ACC112 (cell line): ENCODE data around the gene MTERF1.

Experiments
- H2AFZ ChIP-seq: fragments of 200-600 bp; sonication (generic); one replicate; pipeline ENCODE4 v1.6.0; 2017; ENCODE audit warnings: antibody characterized with exemption, low read length; ENCODE audit not compliant: unreplicated experiment
- H3K27ac ChIP-seq: fragments of 200-600 bp; sonication (generic); 2 replicates; pipeline ENCODE4 v1.5.1; 2014; ENCODE audit warnings: low read depth, mild to moderate bottlenecking, antibody characterized with exemption, low read length, moderate library complexity
- H3K27me3 ChIP-seq: fragments of 200-600 bp; sonication (generic); 2 replicates; pipeline ENCODE4 v1.6.1; 2014; ENCODE audit warnings: mild to moderate bottlenecking, antibody characterized with exemption, low read length, moderate library complexity, mixed read lengths; ENCODE audit not compliant: insufficient read depth
- H3K36me3 ChIP-seq: fragments of 200-600 bp; sonication (generic); 2 replicates; pipeline ENCODE4 v1.6.1; 2016; ENCODE audit warnings: mild to moderate bottlenecking, antibody characterized with exemption, low read length, moderate library complexity, mixed read lengths; ENCODE audit not compliant: insufficient read depth
- H3K4me1 ChIP-seq: fragments of 200-600 bp; sonication (generic); one replicate; pipeline ENCODE4 v1.6.1; 2016; ENCODE audit warnings: low read length, mixed read lengths; ENCODE audit not compliant: insufficient read depth, unreplicated experiment, control insufficient read depth
- H3K4me3 ChIP-seq: fragments of 200-600 bp; sonication (generic); 2 replicates; pipeline ENCODE4 v1.5.1; 2014; ENCODE audit warnings: mild to moderate bottlenecking, low read depth, low read length
- H3K79me2 ChIP-seq: fragments of 200-600 bp; sonication (generic); one replicate; pipeline ENCODE4 v1.6.0; 2016; ENCODE audit warnings: low read length; ENCODE audit not compliant: control insufficient read depth, unreplicated experiment, insufficient read depth

MTERF1 gene

DNA sequence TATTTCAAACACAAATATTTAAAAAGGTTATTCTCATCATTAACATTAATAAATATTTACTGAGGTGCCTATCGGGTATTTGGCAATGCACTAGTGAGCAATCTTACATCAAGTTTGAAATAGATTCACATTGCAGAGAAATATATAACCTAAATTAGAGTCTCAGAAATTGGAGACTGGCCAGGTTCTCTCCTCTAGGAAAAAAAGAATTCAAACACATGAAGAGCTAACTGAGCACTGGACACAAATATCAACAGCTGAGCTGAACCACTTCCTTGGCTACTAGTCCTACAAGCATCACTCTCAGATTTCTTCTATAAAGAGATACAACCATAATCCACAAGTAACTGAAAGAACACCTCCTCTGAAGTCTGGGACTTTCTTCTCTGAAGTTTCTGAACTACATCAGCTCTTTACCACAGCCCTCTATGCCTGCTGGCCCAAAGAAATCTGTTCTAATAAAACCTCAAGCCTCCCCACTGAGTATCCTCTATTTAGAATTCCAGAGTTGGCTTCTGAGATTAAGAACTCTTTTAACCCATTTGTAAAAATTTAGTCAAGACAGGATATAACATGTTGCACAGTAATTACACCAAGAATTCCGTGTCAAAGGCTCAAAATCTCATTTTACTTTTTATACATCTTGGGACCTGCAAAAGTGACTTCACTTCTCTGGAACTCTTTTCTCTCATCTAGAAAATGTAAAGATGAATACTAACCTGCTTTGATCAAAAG is 45.2 kb downstream of the MTERF1 start:
- no peaks in the 10 kb centered on the region for H3K79me2 ChIP-seq
- no peaks in the 10 kb centered on the region for H3K27me3 ChIP-seq
- H3K36me3 ChIP-seq, result no peaks in the 10 kb centered on the region
- no peak overlapping the region for H3K27ac ChIP-seq
- no peak overlapping the region for H3K4me3 ChIP-seq
- H3K4me1 ChIP-seq, result no peaks in the 10 kb centered on the region
- no peak overlapping the region for H2AFZ ChIP-seq

DNA sequence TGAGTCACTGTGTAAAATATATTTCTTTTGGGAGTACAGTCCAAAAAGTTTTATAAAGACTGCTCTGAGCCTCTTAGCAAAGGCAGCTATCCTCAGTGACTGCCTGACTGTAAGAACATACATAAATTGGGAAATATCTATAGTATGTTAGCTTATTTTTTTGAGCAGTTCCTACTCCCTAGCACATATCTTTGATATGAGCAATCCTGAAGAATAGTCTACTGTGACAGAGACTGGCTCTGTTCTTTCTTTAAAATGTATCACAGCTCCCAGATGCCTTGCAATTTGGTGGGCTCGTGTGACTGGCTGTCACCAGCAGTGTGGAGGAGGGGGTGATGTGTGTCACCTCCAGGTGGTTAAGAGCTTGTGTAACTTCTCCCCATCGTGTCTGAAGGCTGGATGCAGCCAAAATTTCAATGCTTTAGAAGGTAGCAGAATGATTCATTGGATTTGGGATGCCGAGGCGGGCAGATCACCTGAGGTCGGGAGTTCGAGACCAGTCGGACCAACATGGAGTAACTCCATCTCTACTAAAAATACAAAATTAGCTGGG is 47.9 kb downstream of the MTERF1 start:
- Histone ChIP-seq H3K79me2 (no peaks in the 10 kb centered on the region), H3K27ac (no peak overlapping the region), H3K4me3 (no peak overlapping the region), H3K27me3 (no peaks in the 10 kb centered on the region), H3K4me1 (no peaks in the 10 kb centered on the region), H2AFZ (no peak overlapping the region), H3K36me3 (no peaks in the 10 kb centered on the region)

DNA sequence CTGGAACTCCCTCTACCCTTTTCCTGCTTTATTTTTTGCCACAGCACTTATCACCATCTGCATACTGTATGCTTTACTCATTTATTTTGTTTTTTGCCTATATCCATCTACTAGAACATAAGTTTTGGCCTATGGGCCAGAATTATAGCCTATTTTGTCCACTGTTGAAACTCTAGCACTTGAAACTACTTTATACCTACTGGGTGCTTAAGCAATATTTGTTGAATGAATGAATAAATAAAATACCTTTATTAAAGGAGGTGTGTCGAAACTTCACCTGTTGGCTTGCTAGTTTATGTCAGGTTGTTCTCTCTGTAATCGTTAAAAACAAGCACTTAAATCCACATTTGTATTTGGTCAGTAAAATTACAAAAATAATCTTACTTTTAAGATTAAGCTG is 53.3 kb downstream of the MTERF1 start:
- Histone ChIP-seq H3K27ac (no peak overlapping the region), H3K27me3 (no peaks in the 10 kb centered on the region)

DNA sequence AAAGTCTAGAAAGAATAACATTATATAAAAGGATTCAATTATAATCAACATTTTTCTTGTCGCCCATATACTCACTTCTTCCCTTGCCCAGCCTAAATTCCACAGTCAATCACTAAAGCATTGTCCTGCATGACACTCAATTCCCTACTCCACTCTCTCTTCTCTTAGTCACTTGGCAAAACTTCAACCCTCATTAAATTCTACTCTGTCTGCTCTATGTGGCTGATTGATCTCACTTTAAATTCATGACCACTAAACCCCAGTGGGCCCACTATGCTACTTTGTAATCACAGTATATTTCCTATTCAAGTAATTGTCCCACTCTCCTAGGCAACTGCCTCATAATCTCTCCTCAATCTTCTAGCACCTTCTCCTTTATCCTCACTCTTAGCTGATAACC is 54.1 kb downstream of the MTERF1 start:
- no peaks in the 10 kb centered on the region for H3K79me2 ChIP-seq
- no peaks in the 10 kb centered on the region for H3K4me1 ChIP-seq
- no peaks in the 10 kb centered on the region for H3K27me3 ChIP-seq
- H3K27ac ChIP-seq, result no peak overlapping the region
- H2AFZ ChIP-seq, result no peak overlapping the region
- H3K36me3 ChIP-seq, result 0 out of 2 replicates have a peak, but pooled peaks cover 4% of the 10 kb centered on the region
- no peak overlapping the region for H3K4me3 ChIP-seq

More for the DNA sequence above, 53.3 kb downstream of the MTERF1 start:
- Histone ChIP-seq H2AFZ (no peak overlapping the region), H3K4me3 (no peak overlapping the region), H3K79me2 (no peaks in the 10 kb centered on the region), H3K36me3 (0 out of 2 replicates have a peak, but pooled peaks cover 4% of the 10 kb centered on the region), H3K4me1 (no peaks in the 10 kb centered on the region)

DNA sequence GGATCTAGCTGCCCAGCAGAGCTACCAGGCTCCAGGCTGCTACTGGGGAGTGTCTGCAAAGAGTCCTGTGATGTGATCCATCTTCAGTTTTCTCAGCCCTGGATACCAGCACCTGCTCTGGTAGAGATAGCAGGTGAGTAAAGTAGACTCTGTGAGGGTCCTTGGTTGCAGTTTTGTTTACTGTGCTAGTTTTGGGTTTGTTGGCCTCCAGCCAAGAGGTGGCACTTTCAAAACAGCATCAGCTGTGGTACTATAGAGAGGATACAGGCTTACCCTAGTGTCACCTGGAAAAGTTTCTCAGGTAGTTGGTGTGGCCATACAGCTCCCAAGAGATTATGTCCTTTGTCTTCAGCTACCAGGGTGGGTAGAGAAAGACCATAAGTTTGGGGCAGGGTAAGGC is 56.3 kb downstream of the MTERF1 start:
- Histone ChIP-seq H3K27ac (no peak overlapping the region), H3K27me3 (no peaks in the 10 kb centered on the region), H3K4me3 (no peak overlapping the region), H2AFZ (no peak overlapping the region), H3K4me1 (no peaks in the 10 kb centered on the region), H3K36me3 (0 out of 2 replicates have a peak, but pooled peaks cover 4% of the 10 kb centered on the region), H3K79me2 (no peaks in the 10 kb centered on the region)
